ENCODE measurements around the gene GJA3. TPM values are rescaled to one million over a fixed set of nuclear protein-coding genes. Genes with fewer than 3 reads are reported as not detected.

The GJA3 gene
- total and polyA plus RNA-seq, 2 of the 8 experiments (the other 6 are each of a cell fraction or from before 2014, with no cell fraction given) = 0.12 to 0.60 TPM

DNA sequence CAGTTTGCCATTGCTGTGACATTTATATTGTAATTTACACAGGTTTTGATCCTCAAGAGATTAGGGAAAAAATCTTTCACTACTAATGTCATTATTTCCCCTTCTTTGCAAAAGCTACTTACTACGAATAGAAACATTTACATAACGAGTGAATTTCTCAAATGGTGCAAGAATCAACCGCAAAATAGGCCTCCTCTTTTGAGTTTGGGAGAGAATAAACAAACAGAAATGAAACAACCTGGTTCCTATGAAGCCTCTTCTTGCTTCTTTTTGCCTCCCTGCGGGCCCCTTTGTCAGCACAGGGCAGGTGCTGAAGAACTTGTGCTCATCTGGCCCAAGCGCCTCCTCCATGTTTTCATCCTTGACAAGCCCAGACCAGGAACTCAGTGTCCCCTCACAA lies 10.1 kb upstream of the GJA3 start:
- ChIA-PET POLR2A (ENCODE audit: partially characterized antibody) (no interaction called here), CTCF (ENCODE audit: partially characterized antibody) (interaction anchor here (0.6 to 1.5 kb wide), 3 partner anchors 19 to 576 kb away, joined by 3 read pairs; no protein-coding TSS in a partner anchor)
- no peak overlapping the region for H3K14ac ChIP-seq (ENCODE audit: insufficient read length)
- no peak overlapping the region for H3K4me3 ChIP-seq (ENCODE audit: extremely low read depth in 1 of 4, insufficient read depth in 2 of 4, low read depth in 3 of 4, low read length in 4 of 4)
- peaks cover 0 to 7% (median 0%) of the 10 kb centered on the region in 4 experiments; a peak in 1 of 7 replicates for H3K4me1 ChIP-seq (replicated peaks in 1 of 4; ENCODE audit: control insufficient read depth in 3 of 4, insufficient read depth in 4 of 4, low read length in 3 of 4)
- H3K79me2 ChIP-seq (ENCODE audit: control insufficient read depth in 1 of 2, insufficient read depth in 2 of 2, low read length in 2 of 2) = no peaks in the 10 kb centered on the region
- H3K23me2 ChIP-seq (ENCODE audit: low read depth, low read length) = no peaks in the 10 kb centered on the region
- no peak overlapping the region for H3K56ac ChIP-seq (replicated peaks; ENCODE audit: insufficient read length, low read depth, low read length)
- WGBS, 2 experiments (ENCODE audit: extremely low coverage in 1 of 2, insufficient coverage in 1 of 2, insufficient read length in 1 of 2, insufficient replicate concordance in 2 of 2, low coverage in 1 of 2, low lambda C conversion rate in 2 of 2, missing lambda C conversion rate in 1 of 2) = 88% methylated on average over 5 of the region's 5 CpGs; no CpG with 5 or more reads in 1 of the 2 experiments
- no peak overlapping the region for H4K5ac ChIP-seq (ENCODE audit: insufficient read length, low read depth, low read length)
- no peaks in the 10 kb centered on the region for H3K79me1 ChIP-seq (ENCODE audit: low read depth, low read length)
- H3K9me3 ChIP-seq (ENCODE audit: insufficient read depth in 2 of 2, low read depth in 1 of 2, low read length in 1 of 2) = no peaks in the 10 kb centered on the region
- no peak overlapping the region for H2AK5ac ChIP-seq (ENCODE audit: low read depth, low read length)
- H2BK15ac ChIP-seq (ENCODE audit: low read length) = no peak overlapping the region
- no peak overlapping the region for H4K8ac ChIP-seq (ENCODE audit: extremely low read depth, insufficient read depth, low read length)
- H3K36me3 ChIP-seq (ENCODE audit: control insufficient read depth in 2 of 4, insufficient read depth in 4 of 4, low read length in 3 of 4) = no peaks in the 10 kb centered on the region
- H3K4me2 ChIP-seq (ENCODE audit: insufficient read depth in 1 of 2, low read depth in 2 of 2, low read length in 2 of 2) = no peak overlapping the region
- H3K27me3 ChIP-seq (replicated peaks in 1 of 4; ENCODE audit: control insufficient read depth in 3 of 4, extremely low read depth in 1 of 4, insufficient read depth in 3 of 4, low read length in 3 of 4) = no peaks in the 10 kb centered on the region
- H4K91ac ChIP-seq (replicated peaks; ENCODE audit: insufficient read length, low read length) = no peak overlapping the region
- H3K18ac ChIP-seq (ENCODE audit: extremely low read depth, low read length) = no peak overlapping the region
- no peak overlapping the region for H2BK120ac ChIP-seq (replicated peaks; ENCODE audit: low read depth, low read length)
- H2BK20ac ChIP-seq (ENCODE audit: low read length) = no peak overlapping the region
- DNase-seq (ENCODE audit: low read depth in 1 of 2, low spot score in 2 of 2) (no peak), FAIRE-seq (no peak)
- no peak overlapping the region for H2AFZ ChIP-seq (ENCODE audit: low read length)
- no peak overlapping the region for H3K23ac ChIP-seq (ENCODE audit: insufficient read length)
- H2BK5ac ChIP-seq (ENCODE audit: low read depth, low read length) = no peak overlapping the region
- H2BK12ac ChIP-seq (ENCODE audit: low read depth, low read length) = no peak overlapping the region
- no peak overlapping the region for H3K9ac ChIP-seq (replicated peaks in 1 of 4; ENCODE audit: extremely low read depth in 1 of 4, low read depth in 3 of 4, low read length in 3 of 4)
- no peaks in the 10 kb centered on the region for H4K20me1 ChIP-seq (replicated peaks in 1 of 2; ENCODE audit: control insufficient read depth in 1 of 2, insufficient read depth in 2 of 2, low read length in 2 of 2)
- H3K27ac ChIP-seq (ENCODE audit: low read depth, low read length) = no peak overlapping the region
- H3K4ac ChIP-seq (replicated peaks; ENCODE audit: insufficient read length, low read depth, low read length) = no peak overlapping the region
- no peak for TF ChIP-seq GABPA (IDR thresholded peaks at IDR 0.05; ENCODE audit: borderline replicate concordance, insufficient read depth, low read length)
- no peak for TF ChIP-seq SIN3A (conservative IDR thresholded peaks at IDR 0.05 in 1 of 2, IDR thresholded peaks at IDR 0.05 in 1 of 2; ENCODE audit: low read depth in 1 of 2, low read length in 2 of 2)
- TF ChIP-seq TAF7 (optimal IDR thresholded peaks at IDR 0.05; ENCODE audit: borderline replicate concordance, low read depth, low read length) = no peak
- TF ChIP-seq FOSL1 (IDR thresholded peaks at IDR 0.05; ENCODE audit: insufficient read depth, low read depth, low read length) = no peak
- TF ChIP-seq, protein P1, sequence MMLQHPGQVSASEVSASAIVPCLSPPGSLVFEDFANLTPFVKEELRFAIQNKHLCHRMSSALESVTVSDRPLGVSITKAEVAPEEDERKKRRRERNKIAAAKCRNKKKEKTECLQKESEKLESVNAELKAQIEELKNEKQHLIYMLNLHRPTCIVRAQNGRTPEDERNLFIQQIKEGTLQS (IDR thresholded peaks at IDR 0.05; ENCODE audit: insufficient read depth, low read depth, low read length) = no peak
- no peak for TF ChIP-seq SRF (IDR thresholded peaks at IDR 0.05; ENCODE audit: low read depth, low read length)
- TF ChIP-seq NANOG (IDR thresholded peaks at IDR 0.05; ENCODE audit: insufficient read depth, low read depth, low read length, poor library complexity, severe bottlenecking) = no peak
- TF ChIP-seq ZNF274 (IDR thresholded peaks at IDR 0.05; ENCODE audit: borderline replicate concordance, extremely low read depth, low read length) = no peak
- TF ChIP-seq SP1 (IDR thresholded peaks at IDR 0.05; ENCODE audit: low read depth, low read length) = no peak
- TF ChIP-seq TEAD4 (IDR thresholded peaks at IDR 0.05; ENCODE audit: low read depth, low read length) = no peak
- no peak for TF ChIP-seq RBBP5 (IDR thresholded peaks at IDR 0.05; ENCODE audit: borderline replicate concordance, low read depth, low read length)
- no peak for TF ChIP-seq CREB1 (IDR thresholded peaks at IDR 0.05)
- TF ChIP-seq EZH2 (IDR thresholded peaks at IDR 0.05; ENCODE audit: low read depth, low read length, severe bottlenecking) = no peak
- no peak for TF ChIP-seq MAX (IDR thresholded peaks at IDR 0.05)
